C4-2B (cell line): Measurements from ENCODE around the gene ERC1.
A peak's percentile ranks its signal among the peaks of the same experiment; 100 is the strongest.

ENCODE experiments used
- H3K27ac ChIP-seq: fragments of 450-650 bp; 2 replicates; pipeline ENCODE4 v1.5.1; 2017
- ZFX ChIP-seq: fragments of 450-650 bp; IDR thresholded peaks from 2 replicates; pipeline ENCODE4 v1.6.1; 2017
- TF ChIP-seq, protein P1 (sequence below): fragments of 450-650 bp; conservative IDR thresholded peaks from 2 replicates; pipeline ENCODE4 v1.5.1; 2017; ENCODE audit warnings: mild to moderate bottlenecking

Gene ERC1

DNA sequence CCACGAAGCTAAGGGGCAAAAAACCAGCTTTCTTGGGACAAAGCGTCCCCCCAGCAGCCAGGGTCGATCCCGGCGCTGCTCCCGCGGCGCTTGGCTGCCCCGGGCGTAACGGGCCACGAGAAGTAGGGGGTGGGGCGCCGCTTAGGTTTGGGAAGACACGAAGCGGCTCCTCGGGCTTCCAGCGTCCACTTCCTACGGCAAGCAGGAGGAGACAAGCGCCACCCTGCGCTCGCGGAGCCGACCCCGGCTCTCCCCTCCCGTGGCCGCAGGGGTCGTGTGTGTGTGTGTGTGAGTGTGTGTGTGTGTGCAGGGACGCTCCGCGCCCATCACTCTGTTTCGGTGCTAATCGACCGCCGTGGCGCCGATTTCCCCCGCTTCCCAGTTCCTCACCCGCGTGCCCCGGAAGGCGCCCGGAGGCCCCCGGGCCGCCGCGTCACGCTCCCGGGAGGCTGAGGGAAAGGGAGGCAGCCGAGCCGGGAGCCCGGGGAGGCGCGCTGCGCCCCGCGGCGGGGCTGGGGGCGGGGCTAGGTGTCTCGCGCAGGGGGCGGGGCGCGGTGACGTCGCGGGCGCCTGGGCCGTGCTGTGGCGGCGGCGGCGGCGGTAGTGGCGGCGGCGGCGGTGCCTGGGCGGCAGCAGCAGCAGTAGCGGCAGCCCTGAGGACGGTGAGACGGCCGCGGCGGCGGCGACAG lies at the start of gene ERC1:
ERC1 (plus strand) TSS at position 563 of the 689 bp plus-strand sequence. CDS start 36,681 bp downstream, outside the sequence.
- peak within 1 kb of the TSS; percentile 92 for H3K27ac ChIP-seq
- peak; percentile 39 for TF ChIP-seq ZFX
- TF ChIP-seq, protein P1, sequence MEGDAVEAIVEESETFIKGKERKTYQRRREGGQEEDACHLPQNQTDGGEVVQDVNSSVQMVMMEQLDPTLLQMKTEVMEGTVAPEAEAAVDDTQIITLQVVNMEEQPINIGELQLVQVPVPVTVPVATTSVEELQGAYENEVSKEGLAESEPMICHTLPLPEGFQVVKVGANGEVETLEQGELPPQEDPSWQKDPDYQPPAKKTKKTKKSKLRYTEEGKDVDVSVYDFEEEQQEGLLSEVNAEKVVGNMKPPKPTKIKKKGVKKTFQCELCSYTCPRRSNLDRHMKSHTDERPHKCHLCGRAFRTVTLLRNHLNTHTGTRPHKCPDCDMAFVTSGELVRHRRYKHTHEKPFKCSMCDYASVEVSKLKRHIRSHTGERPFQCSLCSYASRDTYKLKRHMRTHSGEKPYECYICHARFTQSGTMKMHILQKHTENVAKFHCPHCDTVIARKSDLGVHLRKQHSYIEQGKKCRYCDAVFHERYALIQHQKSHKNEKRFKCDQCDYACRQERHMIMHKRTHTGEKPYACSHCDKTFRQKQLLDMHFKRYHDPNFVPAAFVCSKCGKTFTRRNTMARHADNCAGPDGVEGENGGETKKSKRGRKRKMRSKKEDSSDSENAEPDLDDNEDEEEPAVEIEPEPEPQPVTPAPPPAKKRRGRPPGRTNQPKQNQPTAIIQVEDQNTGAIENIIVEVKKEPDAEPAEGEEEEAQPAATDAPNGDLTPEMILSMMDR = no peak; the same call in 1 of the 2 replicates

- TF ChIP-seq, protein P1 = no peak
- TF ChIP-seq ZFX = no peak
- no peak overlapping the region for H3K27ac ChIP-seq
These were observed 48.0 kb upstream of the ERC1 start for GRCh38 chr12:943051-943450.

- TF ChIP-seq ZFX = no peak
- TF ChIP-seq, protein P1 = no peak
- no peak overlapping the region for H3K27ac ChIP-seq
These were observed 46.8 kb upstream of the ERC1 start for GRCh38 chr12:944211-944610.

DNA sequence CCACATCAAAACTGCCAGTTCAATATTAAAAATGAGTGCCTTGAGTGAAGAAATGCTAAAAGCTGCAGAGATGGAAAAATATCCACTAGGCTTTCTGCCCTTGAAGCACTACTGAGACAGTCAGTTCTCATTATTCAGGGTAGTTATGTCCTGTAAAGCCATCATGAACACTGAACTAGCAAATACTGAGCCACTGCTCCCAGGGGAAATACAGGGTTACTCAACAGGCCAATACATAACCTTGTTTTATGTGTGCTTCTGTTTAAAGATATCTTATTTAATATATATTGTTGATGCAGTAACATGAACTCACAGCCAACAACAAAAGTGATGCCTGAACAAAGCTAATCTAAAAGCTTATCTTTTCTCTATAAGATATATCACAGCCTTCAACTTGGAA lies 44.8 kb upstream of the ERC1 start:
- no peak overlapping the region for H3K27ac ChIP-seq
- no peak for TF ChIP-seq ZFX
- TF ChIP-seq, protein P1 = no peak

GRCh38 chr12:946631-947030 lies 44.4 kb upstream of the ERC1 start:
- TF ChIP-seq, protein P1 = no peak
- TF ChIP-seq ZFX = no peak
- no peak overlapping the region for H3K27ac ChIP-seq

DNA sequence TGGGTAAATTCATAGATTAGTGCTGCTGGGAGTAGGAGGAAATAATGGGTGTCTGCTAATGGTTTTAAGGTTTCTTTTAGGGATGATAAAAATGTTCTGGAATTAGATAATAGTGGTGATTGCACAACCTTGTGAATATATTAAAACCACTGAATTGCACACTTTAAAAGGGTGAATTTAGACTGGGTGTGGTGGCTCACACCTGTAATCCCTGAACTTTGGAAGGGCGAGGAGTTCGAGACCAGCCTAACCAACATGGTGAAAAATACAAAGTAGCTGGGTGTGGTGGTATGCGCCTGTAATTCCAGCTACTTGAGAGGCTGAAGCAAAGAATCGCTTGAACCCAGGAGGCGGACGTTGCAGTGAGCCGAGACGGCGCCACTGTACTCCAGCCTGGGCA lies 42.8 kb upstream of the ERC1 start:
- H3K27ac ChIP-seq = peak overlapping the region; percentile 85
- no peak for TF ChIP-seq ZFX

GRCh38 chr12:949453-950191 lies 41.4 kb upstream of the ERC1 start, which contains the start of gene RAD52:
RAD52 (minus strand) TSS chr12:949694; CDS start chr12:933058, 16,636 bp downstream.
- peak within 1 kb of the TSS; percentile 85 for H3K27ac ChIP-seq
- TF ChIP-seq ZFX = no peak
- TF ChIP-seq, protein P1 = peak; percentile 99
